GM21515 (cell line): ENCODE measurements around the gene HEATR9.

Experiments used
- ATAC-seq: cut with Tn5 transposase; IDR thresholded peaks from one replicate; pipeline ENCODE4 v1.9.1; 2021; ENCODE audit not compliant: unreplicated experiment

Gene HEATR9

DNA sequence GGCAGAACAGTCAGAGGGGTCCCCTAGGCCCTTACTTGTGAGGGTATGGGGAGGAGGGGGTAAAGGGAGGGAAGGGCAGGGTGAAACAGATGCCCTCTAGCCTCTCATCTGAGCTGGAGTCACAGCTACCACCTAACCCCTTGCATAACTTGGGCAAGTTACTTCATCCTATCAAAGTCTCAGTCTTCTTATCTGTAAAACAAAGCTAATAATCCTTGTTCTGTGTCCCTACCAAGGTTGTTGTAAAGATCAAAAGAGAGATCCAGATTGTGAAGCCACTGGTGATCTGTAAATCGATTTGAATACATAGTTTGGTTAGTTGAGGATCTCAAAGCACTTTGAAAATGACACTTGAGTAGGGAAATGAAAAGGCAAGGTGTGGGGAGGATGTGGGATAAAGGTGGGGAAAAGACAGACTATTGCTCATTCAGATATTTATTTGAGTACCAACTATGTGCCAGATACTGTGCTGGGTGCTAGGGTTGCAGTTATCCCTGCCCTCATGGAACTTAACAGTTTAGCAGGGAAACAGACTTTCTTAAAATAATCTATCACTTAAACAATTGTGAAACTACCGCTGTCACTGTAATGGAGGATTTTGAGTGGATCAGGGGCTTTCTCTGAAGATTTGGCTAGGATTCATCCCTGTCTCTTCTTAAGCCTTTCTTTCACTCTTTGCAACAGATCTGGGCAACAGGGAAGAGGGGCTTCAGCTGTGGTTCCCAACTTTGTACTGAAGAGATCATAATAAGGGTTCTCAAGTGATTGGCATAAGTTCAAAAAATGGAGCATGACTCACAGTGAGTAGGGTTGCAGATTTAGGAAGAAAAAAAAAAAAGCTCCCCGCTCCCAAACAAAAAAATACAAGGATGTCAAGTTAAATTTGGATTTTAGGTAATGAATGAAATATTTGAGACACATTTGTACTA, 3.0 kb downstream of the HEATR9 start:
- no peak for ATAC-seq

DNA sequence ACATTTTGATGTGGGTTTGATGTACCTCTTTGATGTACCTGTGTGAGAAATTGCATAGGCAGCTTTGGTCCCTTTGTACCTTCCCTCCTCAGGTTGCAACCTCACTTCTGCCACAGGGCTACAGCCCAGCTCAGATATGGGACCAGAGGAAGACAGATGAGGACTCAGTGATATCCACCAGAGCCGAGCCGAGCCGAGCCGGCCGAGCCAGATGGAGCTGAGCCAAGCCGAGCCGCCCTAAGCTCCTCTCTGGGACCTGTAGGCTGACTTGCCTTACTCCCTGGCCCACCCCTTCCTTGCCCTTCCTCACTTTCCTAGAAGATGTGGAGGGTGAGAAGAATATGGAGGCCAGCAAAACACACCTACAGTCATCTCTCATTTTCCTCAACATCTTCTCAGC, 3.8 kb downstream of the HEATR9 start:
- no peak for ATAC-seq

DNA sequence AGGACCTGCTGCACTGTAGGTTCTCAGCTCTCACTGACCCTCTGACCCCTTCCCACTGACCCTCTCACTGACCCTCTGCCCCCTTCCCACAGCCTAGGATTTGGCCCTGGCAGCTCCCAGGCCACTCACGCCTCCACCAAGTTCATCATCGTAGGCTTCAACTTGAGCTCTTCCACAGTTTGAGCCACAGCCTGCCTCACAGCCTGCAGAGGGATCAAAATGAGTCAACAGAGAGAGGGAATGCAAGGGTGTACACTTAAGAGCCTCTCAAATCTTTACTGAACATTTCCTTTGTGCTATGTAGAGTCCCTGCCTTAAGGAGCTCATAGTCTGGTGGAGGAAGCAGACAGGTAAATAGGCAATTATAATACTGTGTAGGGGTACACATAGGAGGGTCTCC, 12.1 kb downstream of the HEATR9 start:
- no peak for ATAC-seq

DNA sequence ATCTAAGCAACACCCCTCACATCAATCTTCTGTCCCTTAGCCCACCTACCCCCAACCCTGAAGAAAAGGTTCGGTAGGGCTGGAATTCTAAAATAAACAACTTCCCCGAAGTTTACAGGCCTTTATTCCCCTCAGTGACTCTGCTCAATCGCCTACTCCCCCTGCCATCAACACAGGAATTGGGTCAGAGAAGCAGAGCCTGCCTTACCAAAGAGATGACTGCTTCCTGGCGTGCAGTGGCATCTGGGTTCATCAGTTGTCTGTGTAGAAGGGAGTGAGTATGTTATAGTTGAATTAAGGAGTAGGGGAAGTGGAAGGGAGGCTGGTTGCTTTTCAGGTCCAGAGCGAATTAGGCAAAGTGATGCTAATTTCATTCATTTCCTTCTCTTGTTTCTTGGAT, 12.7 kb downstream of the HEATR9 start:
- no peak for ATAC-seq

DNA sequence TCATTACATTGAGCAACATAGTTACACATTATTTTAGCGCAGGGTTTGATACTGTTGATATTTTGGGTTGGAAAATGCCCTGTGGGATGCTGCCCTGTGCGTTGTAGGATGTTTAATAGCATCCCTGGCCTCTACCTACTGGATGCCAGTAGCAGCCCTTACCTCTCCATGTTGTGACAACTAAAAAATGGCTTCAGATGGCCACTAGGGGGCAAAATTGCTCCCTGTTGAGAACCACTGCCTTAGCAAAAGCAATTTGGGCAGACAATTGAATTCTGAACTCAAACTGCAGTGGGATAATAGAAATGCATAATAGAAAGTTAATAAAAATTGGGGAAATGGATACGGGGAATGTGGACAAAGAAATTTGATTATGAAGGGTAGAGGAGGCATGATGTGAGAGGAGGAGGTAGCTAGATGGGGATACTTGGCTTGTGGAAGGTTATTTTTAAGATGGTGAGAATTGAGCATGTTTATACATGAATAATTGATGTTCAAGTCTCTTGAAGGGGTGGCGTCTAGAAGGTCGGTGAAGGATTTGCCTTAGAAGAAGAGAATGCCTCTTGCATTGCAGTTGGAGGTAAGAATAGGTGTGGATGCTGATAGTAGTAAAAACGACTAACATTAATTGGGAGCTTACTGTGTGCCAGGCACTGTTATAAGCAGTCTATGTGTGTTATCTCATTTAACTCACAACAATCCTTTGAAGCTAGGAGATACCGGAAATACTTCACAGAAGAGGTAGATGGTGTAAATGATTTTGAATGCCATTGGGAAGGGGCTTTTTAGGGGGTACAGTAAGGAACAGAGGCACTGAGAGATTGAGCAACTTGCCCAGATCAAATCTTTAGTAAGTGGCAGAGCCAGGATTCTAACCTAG, 19.0 kb downstream of the HEATR9 start:
- ATAC-seq, result no peak

DNA sequence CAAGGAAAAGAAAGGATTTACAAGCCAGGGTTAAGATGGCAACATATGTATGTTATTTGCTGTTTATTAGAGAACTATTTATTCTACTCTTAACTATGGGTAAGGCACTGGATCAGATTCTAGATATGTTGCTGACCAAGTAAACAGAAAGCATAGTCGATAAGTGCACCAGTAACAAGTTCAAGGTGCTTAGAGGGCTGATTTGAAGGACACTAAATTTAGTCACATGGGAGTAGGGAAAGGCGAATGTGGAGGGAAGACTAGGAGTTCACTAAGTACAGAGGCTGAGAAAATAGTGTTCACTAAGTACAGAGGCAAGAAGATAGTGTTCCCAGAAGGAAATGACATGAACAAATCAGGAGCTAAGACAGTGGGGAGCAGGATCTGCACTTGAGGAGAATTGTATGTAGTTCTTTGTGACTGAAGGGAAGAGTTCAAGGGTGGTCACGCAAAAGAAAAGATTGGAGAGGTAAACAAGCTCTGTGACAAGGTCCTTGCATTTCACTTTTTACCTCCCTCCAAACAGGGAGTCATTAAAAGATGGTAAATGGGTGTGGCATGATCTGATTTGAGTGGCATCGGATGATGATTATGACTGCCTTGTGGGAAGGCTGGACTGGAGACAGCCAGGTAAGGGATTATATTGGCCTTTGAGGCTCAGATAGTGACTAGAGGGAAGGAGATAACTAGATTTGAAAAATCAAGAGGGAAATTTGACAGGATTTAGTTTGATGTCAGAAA, 20.9 kb downstream of the HEATR9 start:
- ATAC-seq, result no peak

DNA sequence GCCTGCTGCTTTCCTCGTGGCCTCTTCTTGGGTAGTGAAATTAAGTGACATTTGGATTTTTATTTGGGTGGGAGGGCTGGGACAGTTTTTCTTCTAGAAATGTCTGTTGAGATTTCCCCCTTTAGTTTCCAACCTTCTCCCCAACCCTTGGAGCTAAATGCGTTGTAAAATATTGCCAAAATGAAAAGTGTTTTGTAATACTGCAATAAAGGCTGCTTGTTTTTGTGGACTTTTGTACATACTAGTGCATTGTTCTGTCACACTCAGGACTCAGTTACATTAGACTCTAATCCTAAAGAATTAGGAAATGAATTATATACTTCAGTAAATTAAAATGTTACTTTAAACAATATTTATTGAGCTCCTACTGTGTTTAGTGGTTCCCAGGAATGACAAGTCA, 21.7 kb downstream of the HEATR9 start:
- ATAC-seq, result no peak

DNA sequence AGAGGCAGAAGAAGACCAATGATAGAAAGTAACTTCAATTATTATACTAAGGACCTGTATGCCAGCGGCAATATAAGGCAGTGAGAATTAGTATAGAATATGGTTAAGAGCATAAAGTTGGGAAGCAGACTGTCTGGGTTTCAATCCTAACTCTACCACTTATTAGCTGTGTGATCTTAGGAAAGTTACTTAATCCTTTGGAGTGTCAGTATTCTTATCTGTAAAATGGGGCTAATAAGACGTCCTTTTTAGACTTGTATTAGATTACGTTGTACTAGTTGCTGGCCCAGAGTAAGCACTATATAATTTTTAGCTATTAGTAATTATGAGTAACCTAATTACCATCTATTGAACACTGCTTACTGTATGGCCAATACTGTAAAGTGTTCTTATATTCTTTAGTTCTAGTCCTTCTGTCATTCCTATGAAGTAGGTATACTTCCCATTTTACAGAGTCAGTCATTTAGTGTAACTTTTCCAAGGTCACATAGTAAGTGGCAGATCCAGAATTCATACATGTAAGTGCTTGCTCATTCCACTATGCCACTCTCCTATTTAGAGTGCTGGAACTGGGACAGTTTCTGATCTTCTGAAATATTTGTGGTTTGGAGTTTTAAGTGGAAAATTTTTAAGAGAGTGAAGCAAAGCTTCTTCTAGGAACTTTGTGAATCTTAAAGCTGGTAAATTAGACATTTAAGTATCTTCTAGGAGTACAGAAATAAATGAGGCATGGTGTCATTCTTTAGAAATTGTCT, 22.5 kb downstream of the HEATR9 start:
- no peak for ATAC-seq

DNA sequence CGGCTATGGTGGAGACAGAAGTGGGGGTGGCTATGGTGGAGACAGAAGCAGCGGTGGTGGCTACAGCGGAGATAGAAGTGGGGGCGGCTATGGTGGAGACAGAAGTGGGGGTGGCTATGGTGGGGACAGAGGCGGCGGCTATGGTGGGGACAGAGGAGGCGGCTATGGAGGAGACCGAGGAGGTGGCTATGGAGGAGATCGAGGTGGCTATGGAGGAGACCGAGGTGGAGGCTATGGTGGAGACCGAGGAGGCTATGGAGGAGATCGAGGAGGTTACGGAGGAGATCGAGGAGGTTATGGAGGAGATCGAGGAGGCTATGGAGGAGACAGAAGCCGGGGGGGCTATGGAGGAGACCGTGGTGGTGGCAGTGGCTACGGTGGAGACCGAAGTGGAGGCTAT, 24.1 kb downstream of the HEATR9 start:
- ATAC-seq, result no peak

DNA sequence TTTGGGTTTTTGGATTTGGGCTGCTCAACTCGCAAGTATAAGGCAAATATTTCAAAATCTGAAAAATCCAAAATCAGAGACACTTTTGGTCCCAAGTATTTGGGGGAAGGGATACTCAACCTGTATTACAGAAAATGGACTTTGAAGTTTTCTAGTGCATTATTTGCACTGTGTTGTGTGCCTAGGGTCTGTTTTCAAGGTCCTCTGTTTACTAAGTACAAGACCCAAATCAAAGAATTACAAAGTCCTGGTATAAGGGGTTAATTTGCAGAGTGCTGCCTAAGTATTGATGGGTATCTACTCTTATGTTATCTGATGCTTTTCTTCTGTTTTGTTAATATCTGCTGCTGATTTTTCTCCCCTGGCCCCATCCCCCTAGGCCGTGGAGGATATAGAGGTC, 25.0 kb downstream of the HEATR9 start:
- no peak for ATAC-seq

DNA sequence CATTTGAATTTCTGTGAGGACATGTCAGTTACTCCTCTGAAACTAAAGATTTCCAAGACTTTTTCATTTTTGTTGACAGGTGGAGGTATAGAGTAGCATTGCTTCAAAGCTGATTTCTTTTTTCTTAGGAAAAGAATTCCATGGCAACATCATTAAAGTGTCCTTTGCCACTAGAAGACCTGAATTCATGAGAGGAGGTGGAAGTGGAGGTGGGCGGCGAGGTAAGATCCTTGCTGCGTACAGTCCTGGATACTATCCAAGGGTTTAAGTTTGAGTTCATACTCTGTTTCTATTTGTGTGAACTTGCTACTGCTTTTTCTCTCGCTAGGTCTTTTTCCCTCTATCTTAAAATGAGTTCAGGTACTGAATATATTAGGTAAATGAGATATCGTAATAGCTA, 26.5 kb downstream of the HEATR9 start:
- ATAC-seq, result no peak

DNA sequence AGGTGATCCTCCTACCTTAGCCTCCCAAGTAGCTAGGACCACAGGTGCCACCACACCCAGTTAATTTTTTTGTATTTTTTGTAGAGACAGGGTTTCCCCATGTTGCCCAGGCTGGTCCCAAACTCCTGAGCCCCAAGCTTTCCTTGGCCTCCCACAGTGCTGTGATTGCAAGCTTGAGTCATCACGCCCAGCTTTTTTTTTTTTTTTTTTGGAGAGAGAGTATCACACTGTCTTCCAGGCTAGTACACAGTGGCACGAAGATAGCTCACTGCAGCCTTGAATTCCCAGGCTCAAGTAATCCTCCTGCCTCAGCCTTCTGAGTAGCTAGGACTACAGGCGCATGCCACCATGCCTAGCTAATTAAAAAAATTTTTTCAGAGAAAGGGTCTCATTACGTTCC, 27.2 kb downstream of the HEATR9 start:
- no peak for ATAC-seq

DNA sequence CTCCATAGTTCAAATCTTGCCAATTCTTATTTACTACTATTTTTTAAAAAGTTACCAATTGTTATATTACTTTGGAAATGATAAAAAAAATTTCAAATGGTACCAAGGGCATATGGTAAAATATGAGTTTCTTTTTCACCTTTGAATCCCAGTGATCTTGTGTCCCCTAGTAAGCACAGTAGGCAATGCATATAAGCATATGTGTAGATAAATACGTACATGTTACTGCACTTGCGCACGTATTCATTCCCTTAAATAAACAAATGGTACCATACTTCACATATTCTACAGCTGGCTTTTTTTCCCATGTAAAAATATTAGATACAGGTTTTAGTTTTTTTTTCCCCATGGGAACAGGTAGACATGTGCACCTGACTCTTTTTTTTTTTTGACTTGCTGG, 27.6 kb downstream of the HEATR9 start:
- no peak for ATAC-seq

DNA sequence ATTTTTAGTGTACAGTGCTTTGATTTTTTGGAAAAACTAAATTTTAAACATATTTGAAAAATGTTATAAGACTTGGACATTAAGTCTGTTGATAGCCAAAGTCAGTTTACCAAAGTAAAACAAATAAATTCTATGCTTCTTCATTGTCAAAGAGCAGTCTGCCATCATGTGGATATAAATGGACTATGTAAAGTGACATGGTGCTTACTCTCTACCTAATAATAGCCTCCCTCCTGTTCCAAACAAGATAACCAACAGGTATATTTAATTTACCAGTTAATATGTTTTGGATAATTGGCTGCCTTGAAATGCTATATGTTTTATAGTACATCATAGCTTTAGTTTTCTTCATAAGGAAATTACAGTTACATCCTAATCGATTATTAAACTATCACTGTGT, 43.5 kb downstream of the HEATR9 start:
- no peak for ATAC-seq

DNA sequence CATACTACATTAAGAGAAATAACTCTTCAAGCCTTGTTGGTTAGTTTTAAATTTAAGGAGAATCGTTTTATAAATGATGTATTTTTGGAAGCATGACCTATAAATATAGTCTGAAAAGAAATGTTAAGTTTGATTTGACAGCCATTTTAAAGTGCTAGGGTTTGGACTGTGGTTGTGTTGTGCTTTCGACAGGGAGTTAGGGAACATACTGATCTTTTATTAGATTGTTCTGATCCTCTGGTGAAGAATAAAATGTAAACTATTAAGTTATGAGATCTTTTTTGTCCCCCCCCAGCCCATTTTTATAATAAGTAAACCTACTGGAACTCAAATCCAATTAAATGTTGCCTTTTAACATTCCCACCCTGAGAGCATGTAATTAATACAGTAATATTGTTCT, 47.4 kb downstream of the HEATR9 start:
- ATAC-seq, result no peak

DNA sequence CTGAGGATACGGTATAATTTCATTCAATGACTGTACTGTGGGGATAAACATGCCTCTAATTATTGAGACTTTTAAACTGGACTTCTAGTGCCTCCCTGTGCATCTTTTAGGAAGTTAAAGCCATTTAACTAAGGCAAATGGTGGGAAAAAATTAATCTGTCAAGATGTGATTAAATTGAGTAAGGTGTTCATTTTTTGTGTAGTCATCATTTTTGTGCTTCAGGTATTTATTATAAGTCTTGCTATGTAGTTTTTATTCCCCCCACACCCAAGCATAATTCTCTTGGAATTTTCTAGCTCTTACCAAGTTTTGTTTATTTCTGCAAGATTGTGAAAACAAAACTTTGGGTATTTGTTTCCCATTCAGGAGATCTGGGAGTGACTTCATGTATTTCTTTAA, 49.2 kb downstream of the HEATR9 start:
- ATAC-seq, result no peak

DNA sequence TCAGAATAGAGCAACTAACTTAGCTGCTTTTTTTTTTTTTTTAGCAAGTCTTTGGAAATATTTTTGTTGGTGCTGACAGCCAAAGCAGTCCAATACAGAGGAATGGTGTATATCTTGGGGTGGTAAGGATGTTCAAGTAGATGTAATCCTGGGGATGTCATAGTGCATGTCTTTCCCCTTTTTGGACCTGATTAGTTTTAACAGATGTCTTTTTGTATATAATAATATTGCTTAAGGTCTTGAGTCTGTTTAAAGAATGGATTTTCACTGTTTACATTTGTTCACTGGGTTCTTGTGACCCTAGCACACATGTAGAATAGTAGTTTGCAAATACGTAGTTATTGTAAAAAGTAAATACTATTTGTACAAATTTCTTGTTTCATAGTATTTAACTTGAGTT, 51.5 kb downstream of the HEATR9 start:
- ATAC-seq, result no peak

DNA sequence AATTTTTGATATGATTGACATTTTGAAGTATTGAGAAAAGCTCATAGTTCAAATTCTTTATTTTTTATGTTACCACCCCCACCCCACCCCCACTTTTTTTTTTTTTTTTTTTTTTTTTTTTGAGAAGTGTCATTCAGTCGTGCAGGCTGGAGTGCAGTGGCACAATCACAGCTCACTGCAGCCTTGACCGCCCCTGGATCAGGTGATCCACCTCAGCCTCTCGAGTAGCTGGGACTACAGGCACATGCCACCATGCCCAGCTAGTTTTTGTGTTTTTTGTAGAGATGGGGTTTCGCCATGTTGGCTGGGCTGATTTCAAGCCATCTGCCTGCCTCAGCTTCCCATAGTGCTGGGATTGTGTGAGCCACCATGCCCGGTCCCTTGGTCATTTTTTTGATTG, 52.0 kb downstream of the HEATR9 start:
- ATAC-seq, result no peak

DNA sequence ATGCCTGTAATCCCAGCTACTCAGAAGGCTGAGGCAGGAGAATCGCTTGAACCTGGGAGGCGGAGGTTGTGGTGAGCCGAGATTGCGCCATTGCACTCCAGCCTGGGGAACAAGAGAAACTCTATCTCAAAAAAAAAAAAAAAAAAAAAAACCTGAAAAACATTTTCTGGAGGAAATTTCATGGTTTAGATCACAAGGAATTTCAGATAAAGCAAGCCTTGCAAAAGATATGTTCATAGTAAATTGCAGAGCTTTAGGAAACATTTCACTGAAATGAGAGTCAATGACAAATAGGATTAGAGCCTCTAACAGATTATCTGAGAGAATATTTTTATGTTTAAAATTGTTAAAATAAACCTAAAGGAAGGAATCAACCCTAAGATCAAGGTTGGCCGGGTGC, 56.2 kb downstream of the HEATR9 start:
- no peak for ATAC-seq

DNA sequence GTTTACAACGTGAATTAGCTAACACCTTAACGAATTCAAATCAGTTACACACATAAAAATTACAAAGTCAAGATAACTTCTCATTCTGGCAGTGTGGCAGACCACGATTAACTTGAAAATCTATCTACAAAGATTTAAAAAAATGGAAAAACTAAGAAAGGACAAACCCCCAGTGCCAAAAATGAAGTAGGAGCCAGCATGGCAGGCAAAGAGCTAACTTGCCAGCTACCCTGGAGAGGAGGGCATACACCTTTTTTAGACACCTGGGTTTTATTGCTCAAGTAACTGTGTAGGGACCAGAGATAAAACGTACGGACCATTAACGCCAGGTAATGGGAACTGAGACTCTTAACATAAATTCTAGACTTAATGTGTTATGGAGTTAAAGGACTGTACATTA, 56.9 kb downstream of the HEATR9 start:
- ATAC-seq, result no peak
